ENCODE measurements around the gene OR2J1.
"Not testable (repeated sequence)": the region's sequence is repeated elsewhere in the genome, so short reads cannot be mapped to it uniquely, and the experiment has no call there.

Gene OR2J1

GRCh38 chr6:29099190-29099589 lies at the start of gene OR2J1:
Gene OR2J1, plus strand, starts transcription at chr6:29099490. Its CDS starts 1,453 bp downstream, at chr6:29100943.
- no peak for DNase-seq

GRCh38 chr6:29051680-29052079 lies 47.6 kb upstream of the OR2J1 start:
- no peak for DNase-seq

GRCh38 chr6:29071831-29072723 lies 27.2 kb upstream of the OR2J1 start:
- DNase-seq, result no peak

- no peak for DNase-seq
These were observed 20.1 kb upstream of the OR2J1 start for GRCh38 chr6:29079203-29079602.

- no peak for DNase-seq
These were observed 18.0 kb upstream of the OR2J1 start for GRCh38 chr6:29081312-29081711.

GRCh38 chr6:29082457-29082856 lies 16.8 kb upstream of the OR2J1 start:
- DNase-seq, result no peak

GRCh38 chr6:29087213-29087612 lies 12.1 kb upstream of the OR2J1 start, which contains the start of gene OR2B3:
Gene OR2B3, minus strand, starts transcription at chr6:29087313. Its CDS starts 65 bp downstream, at chr6:29087248.
- no peak for DNase-seq

- no peak for DNase-seq
These were observed 6.3 kb upstream of the OR2J1 start for GRCh38 chr6:29092957-29093356.

GRCh38 chr6:29097803-29098202 lies 1.5 kb upstream of the OR2J1 start:
- DNase-seq, result no peak

- no peak for DNase-seq
These were observed 8.5 kb downstream of the OR2J1 start, which contains the start of gene OR2J3 for GRCh38 chr6:29107758-29108157. Gene OR2J3, plus strand, starts transcription at chr6:29108058. Its CDS starts 3,833 bp downstream, at chr6:29111891.

- DNase-seq, result no peak
These were observed 12.8 kb downstream of the OR2J1 start for GRCh38 chr6:29112135-29112534.

- DNase-seq, result not testable (repeated sequence)
These were observed 15.7 kb downstream of the OR2J1 start for GRCh38 chr6:29114964-29115363.

GRCh38 chr6:29129326-29130012 lies 30.2 kb downstream of the OR2J1 start:
- no peak for DNase-seq

GRCh38 chr6:29130644-29131043 lies 31.4 kb downstream of the OR2J1 start:
- no peak for DNase-seq

GRCh38 chr6:29131691-29132090 lies 32.4 kb downstream of the OR2J1 start:
- no peak for DNase-seq

GRCh38 chr6:29137724-29138123 lies 38.4 kb downstream of the OR2J1 start:
- DNase-seq, result no peak

- DNase-seq, result no peak
These were observed 42.3 kb downstream of the OR2J1 start for GRCh38 chr6:29141606-29142005.

- DNase-seq, result no peak
These were observed 43.0 kb downstream of the OR2J1 start for GRCh38 chr6:29142309-29142708.

GRCh38 chr6:29146179-29146578 lies 46.9 kb downstream of the OR2J1 start:
- no peak for DNase-seq

- DNase-seq, result no peak
These were observed 47.8 kb downstream of the OR2J1 start for GRCh38 chr6:29147074-29147473.

- not testable (repeated sequence) for DNase-seq
These were observed 50.2 kb downstream of the OR2J1 start for GRCh38 chr6:29149444-29149843.

Data from KG1 (cell line).